Measurements from ENCODE around the gene SRSF11.

The SRSF11 gene

DNA sequence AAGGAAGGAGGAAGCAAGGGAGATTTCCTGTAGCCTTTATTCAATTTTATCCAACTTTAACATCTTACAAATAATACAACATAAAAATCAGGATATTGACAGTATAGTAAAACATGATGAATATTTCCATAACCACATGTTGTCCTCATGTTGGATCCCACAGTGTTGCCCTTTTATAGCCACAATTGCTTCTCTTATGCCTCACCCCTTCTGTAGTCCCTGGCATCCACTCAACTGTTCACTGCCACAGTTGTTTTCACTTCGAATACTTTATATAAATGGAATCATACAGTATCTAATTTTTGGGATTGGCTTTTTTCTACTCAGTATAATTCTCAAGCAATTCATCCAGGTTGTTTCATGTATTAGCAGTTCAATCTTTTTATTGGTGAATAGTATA, 44.8 kb downstream of the SRSF11 start:
- Histone ChIP-seq H3K4me1 (ENCODE audit: control insufficient read depth in 1 of 2, insufficient read depth in 2 of 2, low read length in 2 of 2) (peaks cover 0 to 2% of the 10 kb centered on the region in 2 experiments), H3K9me3 (ENCODE audit: insufficient read depth, low read depth, low read length) (no peaks in the 10 kb centered on the region), H3K36me3 (ENCODE audit: control insufficient read depth in 1 of 2, insufficient read depth in 2 of 2, low read length in 2 of 2) (peaks cover 0 to 1% of the 10 kb centered on the region in 2 experiments), H3K4me2 (ENCODE audit: low read length) (no peak overlapping the region), H3K9ac (ENCODE audit: low read length) (no peak overlapping the region), H3K18ac (ENCODE audit: low read length) (no peak overlapping the region), H3K27me3 (ENCODE audit: insufficient read depth, low read length) (no peaks in the 10 kb centered on the region), H2BK5ac (ENCODE audit: low read depth, low read length, poor library complexity) (no peak overlapping the region), H3K79me2 (ENCODE audit: control insufficient read depth, insufficient read depth, low read length, poor library complexity) (no peaks in the 10 kb centered on the region), H3K79me1 (ENCODE audit: low read length) (no peaks in the 10 kb centered on the region), H2AK5ac (ENCODE audit: low read length) (no peak overlapping the region), H2BK12ac (ENCODE audit: low read length) (no peak overlapping the region), H3K4ac (ENCODE audit: low read depth, low read length) (no peak overlapping the region), H3K23ac (ENCODE audit: low read length) (no peak overlapping the region), H4K12ac (ENCODE audit: low read depth, low read length) (no peak overlapping the region), H2BK120ac (ENCODE audit: insufficient read depth, low read length, poor library complexity) (no peak overlapping the region), H2AFZ (ENCODE audit: insufficient read depth, low read length, poor library complexity) (no peak overlapping the region), H4K91ac (ENCODE audit: low read depth, low read length) (no peak overlapping the region), H4K8ac (ENCODE audit: low read depth, low read length) (no peak overlapping the region), H3K27ac (ENCODE audit: low read depth, low read length) (no peak overlapping the region), H3K4me3 (ENCODE audit: low read depth, low read length) (no peak overlapping the region), H3K14ac (ENCODE audit: low read length) (no peak overlapping the region)
- no CpG with 5 or more reads among the region's 1 CpG for WGBS (ENCODE audit: extremely low coverage, insufficient coverage, insufficient read length)
- no peak for DNase-seq

- Histone ChIP-seq H3K9ac (ENCODE audit: low read length) (no peak overlapping the region), H2AK5ac (ENCODE audit: low read length) (no peak overlapping the region), H3K4me2 (ENCODE audit: low read length) (no peak overlapping the region), H2BK5ac (ENCODE audit: low read depth, low read length, poor library complexity) (no peak overlapping the region), H3K79me1 (ENCODE audit: low read length) (no peaks in the 10 kb centered on the region), H3K18ac (ENCODE audit: low read length) (no peak overlapping the region), H3K27me3 (ENCODE audit: insufficient read depth, low read length) (no peaks in the 10 kb centered on the region), H3K79me2 (ENCODE audit: control insufficient read depth, insufficient read depth, low read length, poor library complexity) (no peaks in the 10 kb centered on the region), H3K27ac (ENCODE audit: low read depth, low read length) (no peak overlapping the region), H2AFZ (ENCODE audit: insufficient read depth, low read length, poor library complexity) (no peak overlapping the region), H3K23ac (ENCODE audit: low read length) (no peak overlapping the region), H3K9me3 (ENCODE audit: insufficient read depth, low read depth, low read length) (no peaks in the 10 kb centered on the region), H3K4me3 (ENCODE audit: low read depth, low read length) (no peak overlapping the region), H3K36me3 (ENCODE audit: control insufficient read depth in 1 of 2, insufficient read depth in 2 of 2, low read length in 2 of 2) (peaks cover 3 to 5% of the 10 kb centered on the region in 2 experiments), H4K8ac (ENCODE audit: low read depth, low read length) (no peak overlapping the region), H3K4me1 (ENCODE audit: control insufficient read depth in 1 of 2, insufficient read depth in 2 of 2, low read length in 2 of 2) (no peaks in the 10 kb centered on the region), H3K14ac (ENCODE audit: low read length) (no peak overlapping the region), H2BK120ac (ENCODE audit: insufficient read depth, low read length, poor library complexity) (no peak overlapping the region), H3K4ac (ENCODE audit: low read depth, low read length) (no peak overlapping the region), H4K91ac (ENCODE audit: low read depth, low read length) (no peak overlapping the region), H4K12ac (ENCODE audit: low read depth, low read length) (no peak overlapping the region), H2BK12ac (ENCODE audit: low read length) (no peak overlapping the region)
- no peak for DNase-seq
- WGBS (ENCODE audit: extremely low coverage, insufficient coverage, insufficient read length): no CpG with 5 or more reads among the region's 5 CpGs
Measured at GRCh38 chr1:70277875-70278274, 56.7 kb downstream of the SRSF11 start.

DNA sequence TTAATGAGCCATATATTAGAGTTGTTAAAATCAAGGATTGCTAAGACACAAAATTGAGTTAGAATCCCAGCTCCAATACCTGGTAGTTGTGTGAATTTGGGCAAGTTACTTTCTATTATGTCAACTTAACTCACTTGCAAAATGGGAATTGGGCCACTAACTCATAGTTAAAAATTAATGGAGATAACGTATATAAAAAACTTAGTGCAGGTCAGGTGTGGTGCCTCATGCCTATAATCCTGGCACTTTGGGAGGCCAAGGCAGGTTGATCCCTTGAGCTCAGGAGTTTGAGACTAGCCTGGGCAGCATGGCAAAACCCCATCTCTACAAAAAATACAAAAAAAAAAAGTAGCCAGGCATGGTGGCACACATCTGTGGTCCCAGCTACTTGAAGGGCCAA, 57.5 kb downstream of the SRSF11 start:
- no peak overlapping the region for H2AFZ ChIP-seq (ENCODE audit: insufficient read depth, low read length, poor library complexity)
- H3K27ac ChIP-seq (ENCODE audit: low read depth, low read length): no peak overlapping the region
- H3K18ac ChIP-seq (ENCODE audit: low read length): no peak overlapping the region
- no peaks in the 10 kb centered on the region for H3K4me1 ChIP-seq (ENCODE audit: control insufficient read depth in 1 of 2, insufficient read depth in 2 of 2, low read length in 2 of 2)
- peaks cover 3% of the 10 kb centered on the region in 2 experiments for H3K36me3 ChIP-seq (ENCODE audit: control insufficient read depth in 1 of 2, insufficient read depth in 2 of 2, low read length in 2 of 2)
- H4K91ac ChIP-seq (ENCODE audit: low read depth, low read length): no peak overlapping the region
- no peak overlapping the region for H3K23ac ChIP-seq (ENCODE audit: low read length)
- H3K9ac ChIP-seq (ENCODE audit: low read length): no peak overlapping the region
- no peak overlapping the region for H3K14ac ChIP-seq (ENCODE audit: low read length)
- no peak overlapping the region for H2BK12ac ChIP-seq (ENCODE audit: low read length)
- no peak overlapping the region for H3K4me3 ChIP-seq (ENCODE audit: low read depth, low read length)
- H2AK5ac ChIP-seq (ENCODE audit: low read length): no peak overlapping the region
- no peak overlapping the region for H2BK120ac ChIP-seq (ENCODE audit: insufficient read depth, low read length, poor library complexity)
- no peaks in the 10 kb centered on the region for H3K79me1 ChIP-seq (ENCODE audit: low read length)
- no peaks in the 10 kb centered on the region for H3K79me2 ChIP-seq (ENCODE audit: control insufficient read depth, insufficient read depth, low read length, poor library complexity)
- DNase-seq: no peak
- H2BK5ac ChIP-seq (ENCODE audit: low read depth, low read length, poor library complexity): no peak overlapping the region
- no peak overlapping the region for H3K4me2 ChIP-seq (ENCODE audit: low read length)
- no peak overlapping the region for H4K12ac ChIP-seq (ENCODE audit: low read depth, low read length)
- no peak overlapping the region for H4K8ac ChIP-seq (ENCODE audit: low read depth, low read length)
- WGBS (ENCODE audit: extremely low coverage, insufficient coverage, insufficient read length): no CpG with 5 or more reads among the region's 1 CpG
- H3K27me3 ChIP-seq (ENCODE audit: insufficient read depth, low read length): no peaks in the 10 kb centered on the region
- no peak overlapping the region for H3K4ac ChIP-seq (ENCODE audit: low read depth, low read length)
- no peaks in the 10 kb centered on the region for H3K9me3 ChIP-seq (ENCODE audit: insufficient read depth, low read depth, low read length)

GRCh38 chr1:70284366-70284765, 63.2 kb downstream of the SRSF11 start:
- 100% methylated on average over 1 of the region's 2 CpGs for WGBS (ENCODE audit: extremely low coverage, insufficient coverage, insufficient read length)

More at GRCh38 chr1:70284366-70284765, 63.2 kb downstream of the SRSF11 start:
- H3K36me3 ChIP-seq (ENCODE audit: control insufficient read depth in 1 of 2, insufficient read depth in 2 of 2, low read length in 2 of 2): peaks cover 3% of the 10 kb centered on the region in 2 experiments
- no peak overlapping the region for H3K4me2 ChIP-seq (ENCODE audit: low read length)
- no peak overlapping the region for H2BK120ac ChIP-seq (ENCODE audit: insufficient read depth, low read length, poor library complexity)
- no peaks in the 10 kb centered on the region for H3K79me1 ChIP-seq (ENCODE audit: low read length)
- no peak overlapping the region for H2BK12ac ChIP-seq (ENCODE audit: low read length)
- H3K14ac ChIP-seq (ENCODE audit: low read length): no peak overlapping the region
- H3K27ac ChIP-seq (ENCODE audit: low read depth, low read length): no peak overlapping the region
- no peaks in the 10 kb centered on the region for H3K9me3 ChIP-seq (ENCODE audit: insufficient read depth, low read depth, low read length)
- H4K91ac ChIP-seq (ENCODE audit: low read depth, low read length): no peak overlapping the region
- no peaks in the 10 kb centered on the region for H3K27me3 ChIP-seq (ENCODE audit: insufficient read depth, low read length)
- H3K4ac ChIP-seq (ENCODE audit: low read depth, low read length): no peak overlapping the region
- no peak overlapping the region for H3K18ac ChIP-seq (ENCODE audit: low read length)
- H3K23ac ChIP-seq (ENCODE audit: low read length): no peak overlapping the region
- H3K4me3 ChIP-seq (ENCODE audit: low read depth, low read length): no peak overlapping the region
- H3K4me1 ChIP-seq (ENCODE audit: control insufficient read depth in 1 of 2, insufficient read depth in 2 of 2, low read length in 2 of 2): no peaks in the 10 kb centered on the region
- H3K9ac ChIP-seq (ENCODE audit: low read length): no peak overlapping the region
- H2AFZ ChIP-seq (ENCODE audit: insufficient read depth, low read length, poor library complexity): no peak overlapping the region
- DNase-seq: no peak
- H4K12ac ChIP-seq (ENCODE audit: low read depth, low read length): no peak overlapping the region
- no peak overlapping the region for H2BK5ac ChIP-seq (ENCODE audit: low read depth, low read length, poor library complexity)
- H2AK5ac ChIP-seq (ENCODE audit: low read length): no peak overlapping the region
- no peaks in the 10 kb centered on the region for H3K79me2 ChIP-seq (ENCODE audit: control insufficient read depth, insufficient read depth, low read length, poor library complexity)
- no peak overlapping the region for H4K8ac ChIP-seq (ENCODE audit: low read depth, low read length)

Measured in trophoblast cell (in vitro differentiated cells and primary cell).